PC-9 (cell line): ENCODE data around the gene KRTAP9-3. TPM values are rescaled to one million over a fixed set of nuclear protein-coding genes. Genes with fewer than 3 reads are reported as not detected.

Experiments used
- BruUV-seq: library from RNA; stranded (reverse); fragments of 400-500 nt; replicated peaks from 2 replicates; lab custom pipeline; 2021; lab: Mats Ljungman, UMichigan
- CTCF ChIA-PET: fragments of 300-600 bp; sonication (Branson Sonifier 250); formaldehyde crosslinking; loops from one replicate; lab custom pipeline; 2022; ENCODE audit warnings: antibody characterized with exemption; lab: Charles Lee
- POLR2A ChIA-PET: fragments of 300-600 bp; sonication (Branson Sonifier 250); formaldehyde crosslinking; loops from one replicate; lab custom pipeline; 2022; ENCODE audit warnings: antibody characterized with exemption; ENCODE audit not compliant: unreplicated experiment; lab: Charles Lee
- DNase-seq, 2 experiments: peaks; one replicate each; pipeline versions ENCODE4 v3.0.0 to v3.0.0-alpha.2; 2015 to 2022; ENCODE audit warnings: mixed read lengths in 1 of 2
- H2AFZ ChIP-seq: fragments of 200-600 bp; sonication (generic); 2 replicates; pipeline ENCODE4 v1.8.1; 2017; ENCODE audit warnings: antibody characterized with exemption
- H3F3A ChIP-seq: fragments of 200-600 bp; sonication (generic); 2 replicates; pipeline ENCODE4 v1.8.1; 2017; ENCODE audit warnings: antibody characterized with exemption, mild to moderate bottlenecking, low read depth; ENCODE audit not compliant: insufficient read depth
- H3K27ac ChIP-seq: fragments of 200-600 bp; sonication (generic); 2 replicates; pipeline ENCODE4 v1.6.1; 2016; ENCODE audit warnings: mixed run types
- H3K27me3 ChIP-seq: fragments of 200-600 bp; sonication (generic); 2 replicates; pipeline ENCODE4 v1.6.1; 2016; ENCODE audit warnings: low read depth, mixed run types; ENCODE audit not compliant: insufficient read depth
- H3K36me3 ChIP-seq: fragments of 200-600 bp; sonication (generic); 2 replicates; pipeline ENCODE4 v1.6.1; 2016; ENCODE audit warnings: low read depth, mixed run types
- H3K4me1 ChIP-seq: fragments of 200-600 bp; sonication (generic); replicated peaks from 2 replicates; pipeline ENCODE4 v1.6.1; 2016; ENCODE audit warnings: mixed run types; ENCODE audit not compliant: insufficient read depth
- H3K4me2 ChIP-seq: fragments of 200-600 bp; sonication (generic); 2 replicates; pipeline ENCODE4 v1.6.1; 2017; ENCODE audit warnings: mixed run types
- H3K4me3 ChIP-seq: fragments of 200-600 bp; sonication (generic); 2 replicates; pipeline ENCODE4 v1.6.1; 2016; ENCODE audit warnings: mixed run types
- H3K79me2 ChIP-seq: fragments of 200-600 bp; sonication (generic); 2 replicates; pipeline ENCODE4 v1.6.1; 2017; ENCODE audit warnings: low read depth, mixed run types
- H3K9me2 ChIP-seq: fragments of 200-600 bp; sonication (generic); 2 replicates; pipeline ENCODE4 v1.8.1; 2017; ENCODE audit warnings: mild to moderate bottlenecking; ENCODE audit not compliant: insufficient read depth
- H3K9me3 ChIP-seq: fragments of 200-600 bp; sonication (generic); 2 replicates; pipeline ENCODE4 v1.8.1; 2016; ENCODE audit warnings: low read depth; ENCODE audit not compliant: insufficient read depth
- H4K20me1 ChIP-seq: fragments of 200-600 bp; sonication (generic); 2 replicates; pipeline ENCODE4 v1.8.1; 2017; ENCODE audit not compliant: insufficient read depth
- EZH2 ChIP-seq: fragments of 200-600 bp; sonication (generic); IDR thresholded peaks from 2 replicates; pipeline ENCODE4 v1.8.0; 2017; ENCODE audit warnings: antibody characterized with exemption, low read depth
- intact Hi-C: fragments of 100-400 bp; cut with micrococcal nuclease; formaldehyde crosslinking; loops from one replicate; pipeline ENCODE4 v1.10.0; 2022; ENCODE audit not compliant: unreplicated experiment
- total RNA-seq: library from RNA; stranded (reverse); gene quantifications from 2 replicates; pipeline ENCODE4 v1.2.3, GENCODE V29; 2021
- TF ChIP-seq, protein P1 (sequence below): fragments of 200-600 bp; sonication (generic); conservative IDR thresholded peaks from 2 replicates; pipeline ENCODE4 v1.6.1; 2017; ENCODE audit warnings: mixed run types, antibody characterized with exemption, mild to moderate bottlenecking, moderate library complexity

Gene KRTAP9-3
- total RNA-seq, 1 experiment from 2014 or later: not detected

DNA sequence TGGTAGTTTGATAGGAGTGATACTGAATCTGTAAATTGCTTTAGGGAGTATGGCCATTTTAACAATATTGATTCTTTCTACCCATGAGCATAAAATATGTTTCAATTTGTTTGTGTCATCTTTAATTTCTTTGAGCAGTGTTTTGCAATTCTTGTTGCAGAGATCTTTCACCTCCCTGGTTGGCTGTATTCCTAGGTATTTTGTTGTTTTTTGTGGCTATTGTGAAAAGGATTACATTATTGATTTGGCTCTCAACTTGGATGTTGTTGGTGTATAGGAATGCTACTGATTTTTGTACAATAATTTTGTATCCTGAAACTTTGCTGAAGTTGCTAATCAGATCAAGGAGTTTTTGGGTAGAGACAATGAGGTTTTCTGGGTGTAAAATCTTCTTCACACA is 26.2 kb downstream of the KRTAP9-3 start:
- ChIA-PET CTCF (no interaction called here), POLR2A (no interaction called here)
- no peaks in the 10 kb centered on the region for H3K9me2 ChIP-seq
- TF ChIP-seq, protein P1, sequence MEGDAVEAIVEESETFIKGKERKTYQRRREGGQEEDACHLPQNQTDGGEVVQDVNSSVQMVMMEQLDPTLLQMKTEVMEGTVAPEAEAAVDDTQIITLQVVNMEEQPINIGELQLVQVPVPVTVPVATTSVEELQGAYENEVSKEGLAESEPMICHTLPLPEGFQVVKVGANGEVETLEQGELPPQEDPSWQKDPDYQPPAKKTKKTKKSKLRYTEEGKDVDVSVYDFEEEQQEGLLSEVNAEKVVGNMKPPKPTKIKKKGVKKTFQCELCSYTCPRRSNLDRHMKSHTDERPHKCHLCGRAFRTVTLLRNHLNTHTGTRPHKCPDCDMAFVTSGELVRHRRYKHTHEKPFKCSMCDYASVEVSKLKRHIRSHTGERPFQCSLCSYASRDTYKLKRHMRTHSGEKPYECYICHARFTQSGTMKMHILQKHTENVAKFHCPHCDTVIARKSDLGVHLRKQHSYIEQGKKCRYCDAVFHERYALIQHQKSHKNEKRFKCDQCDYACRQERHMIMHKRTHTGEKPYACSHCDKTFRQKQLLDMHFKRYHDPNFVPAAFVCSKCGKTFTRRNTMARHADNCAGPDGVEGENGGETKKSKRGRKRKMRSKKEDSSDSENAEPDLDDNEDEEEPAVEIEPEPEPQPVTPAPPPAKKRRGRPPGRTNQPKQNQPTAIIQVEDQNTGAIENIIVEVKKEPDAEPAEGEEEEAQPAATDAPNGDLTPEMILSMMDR: no peak
- TF ChIP-seq EZH2: no peak
- H3K79me2 ChIP-seq: no peaks in the 10 kb centered on the region
- H3K27me3 ChIP-seq: no peaks in the 10 kb centered on the region
- H2AFZ ChIP-seq: no peak overlapping the region
- no peak overlapping the region for H3K4me3 ChIP-seq
- intact Hi-C loops: no loop called here
- no TSS peak for BruUV-seq
- no peaks in the 10 kb centered on the region for H3F3A ChIP-seq
- no peak overlapping the region for H3K27ac ChIP-seq
- H3K9me3 ChIP-seq: no peaks in the 10 kb centered on the region
- H3K4me2 ChIP-seq: no peak overlapping the region
- H3K36me3 ChIP-seq: no peaks in the 10 kb centered on the region
- H4K20me1 ChIP-seq: no peaks in the 10 kb centered on the region
- no peaks in the 10 kb centered on the region for H3K4me1 ChIP-seq
- DNase-seq: no peak

DNA sequence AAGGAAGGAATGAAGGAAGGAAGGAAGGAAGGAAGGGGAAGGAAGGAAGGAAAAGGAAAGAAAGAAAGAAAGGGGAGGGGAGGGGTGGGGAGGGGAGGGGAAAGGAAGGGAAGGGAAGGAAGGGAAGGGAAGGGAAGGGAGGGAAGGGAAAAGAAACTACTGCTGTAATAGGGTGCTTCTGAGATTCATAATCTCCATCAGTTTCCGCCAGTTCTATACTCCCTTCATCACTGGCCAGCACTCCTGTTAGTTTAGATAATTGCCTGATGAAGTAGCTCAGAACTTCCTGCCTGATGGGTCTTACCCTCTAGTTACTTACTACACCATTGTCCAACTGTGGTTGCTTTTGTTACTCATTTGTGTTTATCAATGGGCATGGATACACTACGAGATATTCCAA is 31.0 kb downstream of the KRTAP9-3 start:
- no TSS peak for BruUV-seq
- Histone ChIP-seq H4K20me1 (no peaks in the 10 kb centered on the region), H3K4me3 (no peak overlapping the region), H2AFZ (no peak overlapping the region), H3K4me2 (no peak overlapping the region), H3K4me1 (peaks cover 11% of the 10 kb centered on the region), H3K9me2 (no peaks in the 10 kb centered on the region), H3K36me3 (no peaks in the 10 kb centered on the region), H3K27me3 (no peaks in the 10 kb centered on the region), H3K79me2 (no peaks in the 10 kb centered on the region), H3K9me3 (no peaks in the 10 kb centered on the region), H3F3A (no peaks in the 10 kb centered on the region), H3K27ac (no peak overlapping the region)
- intact Hi-C loops: no loop called here
- POLR2A ChIA-PET: interaction anchor here (0.5 kb wide), 1 partner anchor 295 kb away, joined by 4 read pairs; no protein-coding TSS in a partner anchor
- CTCF ChIA-PET: interaction anchor here (0.6 kb wide), 1 partner anchor 65 kb away, joined by 3 read pairs; no protein-coding TSS in a partner anchor
- TF ChIP-seq, protein P1: no peak
- no peak for TF ChIP-seq EZH2
- no peak for DNase-seq

DNA sequence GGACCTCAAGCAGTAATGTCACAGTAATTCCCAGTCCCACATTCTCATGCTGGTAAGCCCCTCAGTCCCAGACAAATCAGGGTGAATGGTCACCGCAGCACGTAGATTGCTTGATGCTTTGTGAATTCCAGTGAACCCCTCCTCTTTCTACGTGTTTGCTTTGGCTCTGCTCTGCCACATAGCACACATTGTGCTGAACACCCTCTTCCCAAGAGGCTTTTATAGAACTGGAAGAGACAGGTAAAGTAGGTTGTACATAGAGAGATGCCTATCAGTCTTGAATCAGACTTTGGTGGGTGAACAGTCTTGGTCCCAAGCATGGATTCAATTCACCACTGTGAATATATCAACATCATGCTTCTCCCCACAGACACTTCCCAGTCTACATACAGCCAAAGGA is 32.4 kb downstream of the KRTAP9-3 start:
- no peaks in the 10 kb centered on the region for H3K9me2 ChIP-seq
- no peak overlapping the region for H3K4me2 ChIP-seq
- no peaks in the 10 kb centered on the region for H3K36me3 ChIP-seq
- no peaks in the 10 kb centered on the region for H3K27me3 ChIP-seq
- TF ChIP-seq, protein P1: no peak
- no peak for TF ChIP-seq EZH2
- no peaks in the 10 kb centered on the region for H4K20me1 ChIP-seq
- no peak overlapping the region for H3K4me3 ChIP-seq
- H2AFZ ChIP-seq: no peak overlapping the region
- H3K4me1 ChIP-seq: peaks cover 12% of the 10 kb centered on the region
- H3K27ac ChIP-seq: no peak overlapping the region
- intact Hi-C loops: no loop called here
- no peak for DNase-seq
- no peaks in the 10 kb centered on the region for H3K79me2 ChIP-seq
- ChIA-PET CTCF (no interaction called here), POLR2A (no interaction called here)
- H3K9me3 ChIP-seq: no peaks in the 10 kb centered on the region
- no TSS peak for BruUV-seq
- no peaks in the 10 kb centered on the region for H3F3A ChIP-seq
